Naive B cell (primary cell): Measurements from ENCODE around the gene GRB2. TPM values are rescaled to one million over a fixed set of nuclear protein-coding genes. Genes with fewer than 3 reads are reported as not detected.
A peak's percentile ranks its signal among the peaks of the same experiment; 100 is the strongest.

Experiments used
- ATAC-seq, 2 donors: fragments of 150-1000 bp; cut with Tn5 transposase; 2 replicates each; pipeline ENCODE4 v1.10.0; 2021; ENCODE audit warnings: low read depth in 2 of 2, mild to moderate bottlenecking in 2 of 2, moderate library complexity in 2 of 2
- DNase-seq: peaks from one replicate; pipeline ENCODE4 v3.0.0; 2022
- H3K27ac Mint-ChIP-seq, 6 donors: one replicate each; pipeline ENCODE4 v1.8.0; 2020 to 2022; ENCODE audit warnings: mild to moderate bottlenecking in 6 of 6, mixed read lengths in 6 of 6, moderate library complexity in 5 of 6, inconsistent platforms in 2 of 6
- H3K27me3 Mint-ChIP-seq, 3 donors: one replicate each; pipeline ENCODE4 v1.8.0; 2021 to 2022; ENCODE audit warnings: mixed read lengths in 3 of 3, mild to moderate bottlenecking in 1 of 3
- H3K36me3 Mint-ChIP-seq, 2 donors: one replicate each; pipeline ENCODE4 v1.8.0; 2020 to 2022; ENCODE audit warnings: mixed read lengths in 2 of 2, inconsistent platforms in 1 of 2, mild to moderate bottlenecking in 1 of 2
- H3K4me1 Mint-ChIP-seq, 3 donors: one replicate each; pipeline ENCODE4 v1.8.0; 2020 to 2022; ENCODE audit warnings: mixed read lengths in 3 of 3, inconsistent platforms in 1 of 3, mild to moderate bottlenecking in 1 of 3, moderate library complexity in 1 of 3
- H3K4me3 Mint-ChIP-seq, 8 donors: one replicate each; pipeline ENCODE4 v1.8.0; 2020 to 2022; ENCODE audit warnings: mild to moderate bottlenecking in 8 of 8, mixed read lengths in 8 of 8, moderate library complexity in 8 of 8, inconsistent platforms in 2 of 8
- H3K9me3 Mint-ChIP-seq, 7 donors: one replicate each; pipeline ENCODE4 v1.8.0; 2020 to 2022; ENCODE audit warnings: mixed read lengths in 7 of 7, mild to moderate bottlenecking in 5 of 7, inconsistent platforms in 2 of 7, moderate library complexity in 1 of 7
- polyA plus RNA-seq, 6 donors: library from polyadenylated mRNA; unstranded; fragments of 300-500 nt; fragmentation: Illumina TruSeq; gene quantifications; one replicate each; pipeline ENCODE4 v1.2.3, GENCODE V29; 2021; ENCODE audit warnings: low read depth in 6 of 6

GRB2 gene
- polyA plus RNA-seq, 6 donors from 2014 or later: 281 to 361 (median 305) TPM

GRCh38 chr17:75406222-75406615 is 741 bp upstream of the GRB2 start:
- Mint-ChIP-seq H3K36me3 (no peaks in the 10 kb centered on the region), H3K27me3 (no peaks in the 10 kb centered on the region), H3K4me1 (peaks cover 27 to 44% (median 44%) of the 10 kb centered on the region in 3 donors), H3K27ac (peak overlapping the region in 5 of 6 donors; percentile 49 to 97 (median 77)), H3K9me3 (no peaks in the 10 kb centered on the region), H3K4me3 (peak overlapping the region; percentile 90 to 100 (median 99))
- DNase-seq: no peak
- no peak for ATAC-seq

- peaks cover 32 to 55% (median 50%) of the 10 kb centered on the region in 3 donors for H3K4me1 Mint-ChIP-seq
These were observed 630 bp downstream of the GRB2 start for GRCh38 chr17:75404731-75405364.

GRCh38 chr17:75404223-75404730 is 1.2 kb downstream of the GRB2 start:
- Mint-ChIP-seq H3K36me3 (no peaks in the 10 kb centered on the region), H3K27me3 (no peaks in the 10 kb centered on the region), H3K4me3 (peak overlapping the region; percentile 90 to 100 (median 99)), H3K4me1 (peaks cover 32 to 58% (median 55%) of the 10 kb centered on the region in 3 donors), H3K27ac (peak overlapping the region; percentile 93 to 99 (median 97)), H3K9me3 (no peaks in the 10 kb centered on the region)
- DNase-seq (peak; percentile 59), ATAC-seq (peak; percentile 13 to 15)

More at GRCh38 chr17:75404731-75405364, 630 bp downstream of the GRB2 start:
- Mint-ChIP-seq H3K36me3 (no peaks in the 10 kb centered on the region), H3K4me3 (peak overlapping the region; percentile 90 to 100 (median 99)), H3K9me3 (no peaks in the 10 kb centered on the region), H3K27me3 (no peaks in the 10 kb centered on the region), H3K27ac (peak overlapping the region; percentile 93 to 99 (median 97))
- ATAC-seq (peak; percentile 10 to 25), DNase-seq (peak; percentile 28)

- H3K9me3 Mint-ChIP-seq: no peaks in the 10 kb centered on the region
- H3K36me3 Mint-ChIP-seq: no peaks in the 10 kb centered on the region
- peak overlapping the region; percentile 82 to 100 (median 99) for H3K4me3 Mint-ChIP-seq
- DNase-seq (no peak), ATAC-seq (no peak)
- H3K27ac Mint-ChIP-seq: peak overlapping the region in 4 of 6 donors; percentile 40 to 93 (median 70)
- H3K4me1 Mint-ChIP-seq: peaks cover 30 to 66% (median 63%) of the 10 kb centered on the region in 3 donors
- H3K27me3 Mint-ChIP-seq: no peaks in the 10 kb centered on the region
These were observed 2.3 kb downstream of the GRB2 start for GRCh38 chr17:75403131-75403530.

GRCh38 chr17:75402026-75402425 is 3.5 kb downstream of the GRB2 start:
- H3K4me1 Mint-ChIP-seq: peaks cover 31 to 74% (median 73%) of the 10 kb centered on the region in 3 donors
- H3K27me3 Mint-ChIP-seq: no peaks in the 10 kb centered on the region
- H3K27ac Mint-ChIP-seq: peak overlapping the region in 3 of 6 donors; percentile 15 to 66 (median 54)
- peak overlapping the region in 6 of 8 donors; percentile 24 to 90 (median 48) for H3K4me3 Mint-ChIP-seq
- DNase-seq: no peak
- H3K9me3 Mint-ChIP-seq: no peaks in the 10 kb centered on the region
- no peaks in the 10 kb centered on the region for H3K36me3 Mint-ChIP-seq
- no peak for ATAC-seq

- H3K36me3 Mint-ChIP-seq: no peaks in the 10 kb centered on the region
- DNase-seq (no peak), ATAC-seq (no peak)
- peak overlapping the region in 6 of 8 donors; percentile 13 to 57 (median 40) for H3K4me3 Mint-ChIP-seq
- no peaks in the 10 kb centered on the region for H3K27me3 Mint-ChIP-seq
- peaks cover 31 to 77% (median 73%) of the 10 kb centered on the region in 3 donors for H3K4me1 Mint-ChIP-seq
- peak overlapping the region in 5 of 6 donors; percentile 38 to 76 (median 56) for H3K27ac Mint-ChIP-seq
- no peaks in the 10 kb centered on the region for H3K9me3 Mint-ChIP-seq
These were observed 5.0 kb downstream of the GRB2 start for GRCh38 chr17:75400326-75400939.

GRCh38 chr17:75398279-75398678 is 7.2 kb downstream of the GRB2 start:
- Mint-ChIP-seq H3K27me3 (no peaks in the 10 kb centered on the region), H3K9me3 (no peaks in the 10 kb centered on the region), H3K4me3 (peak overlapping the region in 3 of 8 donors; percentile 13 to 49 (median 28)), H3K27ac (peak overlapping the region in 2 of 6 donors; percentile 23 to 73), H3K36me3 (no peaks in the 10 kb centered on the region), H3K4me1 (peaks cover 46 to 88% (median 85%) of the 10 kb centered on the region in 3 donors)
- ATAC-seq (no peak), DNase-seq (no peak)

- peaks cover 53 to 90% (median 87%) of the 10 kb centered on the region in 3 donors for H3K4me1 Mint-ChIP-seq
- H3K27me3 Mint-ChIP-seq: no peaks in the 10 kb centered on the region
- H3K9me3 Mint-ChIP-seq: no peaks in the 10 kb centered on the region
- DNase-seq: no peak
- H3K36me3 Mint-ChIP-seq: peaks cover 0 to 5% of the 10 kb centered on the region in 2 donors
- ATAC-seq: no peak
- H3K27ac Mint-ChIP-seq: peak overlapping the region in 4 of 6 donors; percentile 15 to 81 (median 64)
- H3K4me3 Mint-ChIP-seq: peak overlapping the region in 5 of 8 donors; percentile 25 to 98 (median 48)
These were observed 8.3 kb downstream of the GRB2 start for GRCh38 chr17:75397217-75397616.

GRCh38 chr17:75396796-75397195 is 8.7 kb downstream of the GRB2 start:
- peak overlapping the region in 4 of 8 donors; percentile 45 to 98 (median 74) for H3K4me3 Mint-ChIP-seq

GRCh38 chr17:75396025-75396424 is 9.5 kb downstream of the GRB2 start:
- Mint-ChIP-seq H3K36me3 (peaks cover 0 to 6% of the 10 kb centered on the region in 2 donors), H3K27ac (peak overlapping the region in 5 of 6 donors; percentile 21 to 92 (median 81)), H3K4me1 (peaks cover 54 to 88% (median 80%) of the 10 kb centered on the region in 3 donors), H3K27me3 (no peaks in the 10 kb centered on the region), H3K9me3 (no peaks in the 10 kb centered on the region), H3K4me3 (peak overlapping the region; percentile 25 to 98 (median 82))
- ATAC-seq (no peak), DNase-seq (no peak)

More at GRCh38 chr17:75396796-75397195, 8.7 kb downstream of the GRB2 start:
- ATAC-seq (no peak), DNase-seq (no peak)
- H3K36me3 Mint-ChIP-seq: peaks cover 0 to 6% of the 10 kb centered on the region in 2 donors
- H3K27ac Mint-ChIP-seq: peak overlapping the region in 3 of 6 donors; percentile 49 to 88 (median 81)
- H3K4me1 Mint-ChIP-seq: peaks cover 54 to 88% (median 85%) of the 10 kb centered on the region in 3 donors
- no peaks in the 10 kb centered on the region for H3K9me3 Mint-ChIP-seq
- H3K27me3 Mint-ChIP-seq: no peaks in the 10 kb centered on the region

GRCh38 chr17:75394332-75394918 is 11.1 kb downstream of the GRB2 start:
- no peaks in the 10 kb centered on the region for H3K27me3 Mint-ChIP-seq
- H3K4me1 Mint-ChIP-seq: peaks cover 62 to 85% (median 81%) of the 10 kb centered on the region in 3 donors
- peak overlapping the region; percentile 88 to 98 (median 94) for H3K4me3 Mint-ChIP-seq
- no peak for ATAC-seq
- H3K27ac Mint-ChIP-seq: peak overlapping the region; percentile 81 to 96 (median 91)
- H3K36me3 Mint-ChIP-seq: peaks cover 0 to 6% of the 10 kb centered on the region in 2 donors
- H3K9me3 Mint-ChIP-seq: no peaks in the 10 kb centered on the region
- no peak for DNase-seq

- Mint-ChIP-seq H3K36me3 (peaks cover 0 to 6% of the 10 kb centered on the region in 2 donors), H3K9me3 (no peaks in the 10 kb centered on the region), H3K4me3 (peak overlapping the region; percentile 88 to 98 (median 94)), H3K27me3 (no peaks in the 10 kb centered on the region), H3K27ac (peak overlapping the region; percentile 81 to 96 (median 91)), H3K4me1 (peaks cover 68 to 85% (median 83%) of the 10 kb centered on the region in 3 donors)
- ATAC-seq (peak; percentile 98 to 99), DNase-seq (peak; percentile 91)
These were observed 11.8 kb downstream of the GRB2 start for GRCh38 chr17:75393523-75394331.
